ENCODE measurements around the gene PCDHGB5. TPM values are rescaled to one million over a fixed set of nuclear protein-coding genes. Genes with fewer than 3 reads are reported as not detected.

PCDHGB5 gene
- total RNA-seq, 1 donor from 2014 or later: 2.7 TPM

- TF ChIP-seq, protein P1, sequence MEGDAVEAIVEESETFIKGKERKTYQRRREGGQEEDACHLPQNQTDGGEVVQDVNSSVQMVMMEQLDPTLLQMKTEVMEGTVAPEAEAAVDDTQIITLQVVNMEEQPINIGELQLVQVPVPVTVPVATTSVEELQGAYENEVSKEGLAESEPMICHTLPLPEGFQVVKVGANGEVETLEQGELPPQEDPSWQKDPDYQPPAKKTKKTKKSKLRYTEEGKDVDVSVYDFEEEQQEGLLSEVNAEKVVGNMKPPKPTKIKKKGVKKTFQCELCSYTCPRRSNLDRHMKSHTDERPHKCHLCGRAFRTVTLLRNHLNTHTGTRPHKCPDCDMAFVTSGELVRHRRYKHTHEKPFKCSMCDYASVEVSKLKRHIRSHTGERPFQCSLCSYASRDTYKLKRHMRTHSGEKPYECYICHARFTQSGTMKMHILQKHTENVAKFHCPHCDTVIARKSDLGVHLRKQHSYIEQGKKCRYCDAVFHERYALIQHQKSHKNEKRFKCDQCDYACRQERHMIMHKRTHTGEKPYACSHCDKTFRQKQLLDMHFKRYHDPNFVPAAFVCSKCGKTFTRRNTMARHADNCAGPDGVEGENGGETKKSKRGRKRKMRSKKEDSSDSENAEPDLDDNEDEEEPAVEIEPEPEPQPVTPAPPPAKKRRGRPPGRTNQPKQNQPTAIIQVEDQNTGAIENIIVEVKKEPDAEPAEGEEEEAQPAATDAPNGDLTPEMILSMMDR (IDR thresholded peaks at IDR 0.05): no peak
- ChIA-PET POLR2A (no interaction called here), CTCF (no interaction called here)
- peaks cover 4% of the 10 kb centered on the region for H3K36me3 Mint-ChIP-seq (ENCODE audit: low read depth)
- no peak for ATAC-seq (ENCODE audit: low read depth)
- H3K4me1 Mint-ChIP-seq: peaks cover 16% of the 10 kb centered on the region
- H3K4me3 Mint-ChIP-seq: no peak overlapping the region
- H3K9me3 Mint-ChIP-seq: peaks cover 15% of the 10 kb centered on the region
- H3K27ac Mint-ChIP-seq: no peak overlapping the region
- peaks cover 24% of the 10 kb centered on the region for H3K27me3 Mint-ChIP-seq
- DNase-seq: no peak
- intact Hi-C loops (cut with micrococcal nuclease): no loop called here
Observed at GRCh38 chr5:141434006-141434405, 36.3 kb downstream of the PCDHGB5 start.

- TF ChIP-seq, protein P1 (IDR thresholded peaks at IDR 0.05): no peak
- H3K27me3 Mint-ChIP-seq: peaks cover 7% of the 10 kb centered on the region
- POLR2A ChIA-PET: no interaction called here
- H3K36me3 Mint-ChIP-seq (ENCODE audit: low read depth): peaks cover 1% of the 10 kb centered on the region
- DNase-seq: no peak
- ATAC-seq (ENCODE audit: low read depth): no peak
- no peak overlapping the region for H3K4me3 Mint-ChIP-seq
- no peaks in the 10 kb centered on the region for H3K4me1 Mint-ChIP-seq
- H3K27ac Mint-ChIP-seq: no peak overlapping the region
- peaks cover 3% of the 10 kb centered on the region for H3K9me3 Mint-ChIP-seq
- intact Hi-C loops (cut with micrococcal nuclease): no loop called here
- CTCF ChIA-PET: no interaction called here
Observed at GRCh38 chr5:141437221-141437620, 39.5 kb downstream of the PCDHGB5 start.

- no peaks in the 10 kb centered on the region for H3K36me3 Mint-ChIP-seq (ENCODE audit: low read depth)
- ChIA-PET POLR2A (no interaction called here), CTCF (interaction anchor here (0.7 kb wide), 1 partner anchor 85 kb away, joined by 3 read pairs; no protein-coding TSS in a partner anchor)
- no peak for DNase-seq
- no peaks in the 10 kb centered on the region for H3K9me3 Mint-ChIP-seq
- intact Hi-C loops (cut with micrococcal nuclease): no loop called here
- no peak overlapping the region for H3K4me3 Mint-ChIP-seq
- TF ChIP-seq, protein P1 (IDR thresholded peaks at IDR 0.05): no peak
- H3K4me1 Mint-ChIP-seq: peaks cover 4% of the 10 kb centered on the region
- no peak for ATAC-seq (ENCODE audit: low read depth)
- no peak overlapping the region for H3K27ac Mint-ChIP-seq
- H3K27me3 Mint-ChIP-seq: no peaks in the 10 kb centered on the region
Observed at GRCh38 chr5:141439411-141440141, 41.8 kb downstream of the PCDHGB5 start.

GRCh38 chr5:141440341-141440740, 42.6 kb downstream of the PCDHGB5 start:
- no peak for ATAC-seq (ENCODE audit: low read depth)
- H3K27me3 Mint-ChIP-seq: no peaks in the 10 kb centered on the region
- ChIA-PET POLR2A (no interaction called here), CTCF (interaction anchor here (0.7 kb wide), 1 partner anchor 84 kb away, joined by 3 read pairs; no protein-coding TSS in a partner anchor)
- no peak for DNase-seq
- intact Hi-C loops (cut with micrococcal nuclease): no loop called here
- no peak overlapping the region for H3K27ac Mint-ChIP-seq
- peaks cover 4% of the 10 kb centered on the region for H3K4me1 Mint-ChIP-seq
- H3K9me3 Mint-ChIP-seq: no peaks in the 10 kb centered on the region
- TF ChIP-seq, protein P1 (IDR thresholded peaks at IDR 0.05): no peak
- H3K4me3 Mint-ChIP-seq: no peak overlapping the region
- H3K36me3 Mint-ChIP-seq (ENCODE audit: low read depth): no peaks in the 10 kb centered on the region

DNA sequence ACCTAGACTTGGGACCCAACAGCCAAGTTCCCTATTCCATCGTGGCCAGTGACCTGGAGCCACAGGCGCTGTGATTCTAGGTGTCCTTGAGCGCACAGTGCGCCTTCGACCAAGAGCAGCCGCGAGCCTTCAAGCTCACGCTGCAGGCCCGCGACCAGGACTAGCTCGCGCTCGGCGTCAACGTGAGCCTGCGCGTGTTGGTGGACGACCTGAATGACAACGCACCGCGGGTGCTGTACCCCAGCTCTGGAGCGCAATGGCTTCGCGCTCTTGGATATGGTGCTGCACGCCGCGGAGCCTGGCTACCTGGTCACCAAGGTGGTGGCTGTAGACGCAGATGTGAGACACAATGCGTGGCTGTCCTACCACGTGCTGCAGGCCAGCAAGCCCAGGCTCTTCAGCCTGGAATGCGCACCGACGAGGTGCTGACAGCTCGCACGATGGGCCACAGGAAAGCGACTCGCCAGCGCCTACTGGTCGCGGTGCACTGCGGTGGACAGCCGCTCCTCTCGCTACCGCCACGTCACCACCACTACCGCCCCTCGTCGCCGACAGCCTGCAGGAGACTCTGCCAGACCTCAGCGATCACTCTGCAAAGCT, 43.9 kb downstream of the PCDHGB5 start:
- CTCF ChIA-PET: no interaction called here

More for the DNA sequence above, 43.9 kb downstream of the PCDHGB5 start:
- no peak overlapping the region for H3K4me3 Mint-ChIP-seq
- no peaks in the 10 kb centered on the region for H3K36me3 Mint-ChIP-seq (ENCODE audit: low read depth)
- peaks cover 1% of the 10 kb centered on the region for H3K27me3 Mint-ChIP-seq
- H3K27ac Mint-ChIP-seq: no peak overlapping the region
- intact Hi-C loops (cut with micrococcal nuclease): no loop called here
- H3K4me1 Mint-ChIP-seq: peaks cover 4% of the 10 kb centered on the region
- TF ChIP-seq, protein P1 (IDR thresholded peaks at IDR 0.05): no peak
- ATAC-seq (ENCODE audit: low read depth): no peak
- POLR2A ChIA-PET: no interaction called here
- DNase-seq: no peak
- no peaks in the 10 kb centered on the region for H3K9me3 Mint-ChIP-seq

Other genes with a start within 250 kb of the PCDHGB5 start
- not detected in 2 replicates for gene PCDHB6, start 247.9 kb upstream of the PCDHGB5 start, total RNA-seq
- not detected in 2 replicates for gene PCDHB7, start 225.3 kb upstream of the PCDHGB5 start, total RNA-seq
- not detected in 2 replicates for gene PCDHB8, start 220.2 kb upstream of the PCDHGB5 start, total RNA-seq
- gene PCDHB16, start 215.6 kb upstream of the PCDHGB5 start, total RNA-seq: not detected in 2 replicates
- 0.27 and 0.29 TPM in 2 replicates for gene PCDHB9, start 210.8 kb upstream of the PCDHGB5 start, total RNA-seq
- gene PCDHB10, start 205.6 kb upstream of the PCDHGB5 start, total RNA-seq: 0.07 TPM in 1 of 2 replicates, not detected in the other
- not detected in 2 replicates for gene PCDHB11, start 198.3 kb upstream of the PCDHGB5 start, total RNA-seq
- gene PCDHB12, start 189.2 kb upstream of the PCDHGB5 start, total RNA-seq: not detected in 2 replicates
- 0.07 and 0.09 TPM in 2 replicates for gene PCDHB13, start 184.0 kb upstream of the PCDHGB5 start, total RNA-seq
- 0.11 TPM in 1 of 2 replicates, not detected in the other for gene PCDHB14, start 174.6 kb upstream of the PCDHGB5 start, total RNA-seq
- not detected in 2 replicates for gene PCDHB15, start 152.6 kb upstream of the PCDHGB5 start, total RNA-seq
- 2.6 and 3.9 TPM in 2 replicates for gene SLC25A2, start 93.9 kb upstream of the PCDHGB5 start, total RNA-seq
- 86.7 and 87.3 TPM in 2 replicates for gene TAF7, start 77.2 kb upstream of the PCDHGB5 start, total RNA-seq
- 0.20 and 0.29 TPM in 2 replicates for gene PCDHGA1, start 67.4 kb upstream of the PCDHGB5 start, total RNA-seq
- 0.09 and 0.15 TPM in 2 replicates for gene PCDHGA2, start 59.2 kb upstream of the PCDHGB5 start, total RNA-seq
- gene PCDHGA3, start 54.1 kb upstream of the PCDHGB5 start, total RNA-seq: 0.20 and 0.51 TPM in 2 replicates
- 0.37 and 0.44 TPM in 2 replicates for gene PCDHGB1, start 47.8 kb upstream of the PCDHGB5 start, total RNA-seq
- 0.34 and 0.75 TPM in 2 replicates for gene PCDHGA4, start 42.9 kb upstream of the PCDHGB5 start, total RNA-seq
- 2.2 and 2.6 TPM in 2 replicates for gene PCDHGB2, start 38.0 kb upstream of the PCDHGB5 start, total RNA-seq
- gene PCDHGA5, start 33.8 kb upstream of the PCDHGB5 start, total RNA-seq: 1.1 and 1.2 TPM in 2 replicates
- gene PCDHGB3, start 27.7 kb upstream of the PCDHGB5 start, total RNA-seq: 2.0 and 2.6 TPM in 2 replicates
- gene PCDHGA6, start 24.1 kb upstream of the PCDHGB5 start, total RNA-seq: 1.8 and 2.3 TPM in 2 replicates
- 1.3 and 1.6 TPM in 2 replicates for gene PCDHGA7, start 15.2 kb upstream of the PCDHGB5 start, total RNA-seq
- 0.91 and 1.2 TPM in 2 replicates for gene PCDHGB4, start 10.2 kb upstream of the PCDHGB5 start, total RNA-seq
- gene PCDHGA8, start 5.3 kb upstream of the PCDHGB5 start, total RNA-seq: 0.54 and 0.69 TPM in 2 replicates
- gene PCDHGA9, start 4.8 kb downstream of the PCDHGB5 start, total RNA-seq: 1.1 and 1.3 TPM in 2 replicates
- gene PCDHGB6, start 10.1 kb downstream of the PCDHGB5 start, total RNA-seq: 1.2 and 1.6 TPM in 2 replicates
- 1.2 and 1.3 TPM in 2 replicates for gene PCDHGA10, start 15.0 kb downstream of the PCDHGB5 start, total RNA-seq
- gene PCDHGB7, start 19.7 kb downstream of the PCDHGB5 start, total RNA-seq: 1.2 and 1.4 TPM in 2 replicates
- gene PCDHGA11, start 23.1 kb downstream of the PCDHGB5 start, total RNA-seq: 0.73 and 1.1 TPM in 2 replicates
- 1.3 and 1.6 TPM in 2 replicates for gene PCDHGA12, start 32.6 kb downstream of the PCDHGB5 start, total RNA-seq
- gene PCDHGC3, start 78.0 kb downstream of the PCDHGB5 start, total RNA-seq: 2.6 and 3.3 TPM in 2 replicates
- 0.69 TPM in 2 replicates for gene PCDHGC4, start 87.1 kb downstream of the PCDHGB5 start, total RNA-seq
- 0.24 and 0.38 TPM in 2 replicates for gene PCDHGC5, start 91.1 kb downstream of the PCDHGB5 start, total RNA-seq
- gene DIAPH1, start 221.1 kb downstream of the PCDHGB5 start, total RNA-seq: 136 and 138 TPM in 2 replicates
- 101 and 102 TPM in 2 replicates for gene HDAC3, start 238.9 kb downstream of the PCDHGB5 start, total RNA-seq
- 16.8 and 18.9 TPM in 2 replicates for gene RELL2, start 239.1 kb downstream of the PCDHGB5 start, total RNA-seq

Measured in activated B cell treated with CpG ODN at 0.5 μM for 24 hours (primary cell).